GM18526 (cell line): ENCODE results near the gene COASY.

Experiments used
- POLR2A ChIP-seq: IDR thresholded peaks from 3 replicates; pipeline ENCODE4 v1.6.1; 2011; ENCODE audit not compliant: insufficient read length; ENCODE audit errors: extremely low read depth

Gene COASY

DNA sequence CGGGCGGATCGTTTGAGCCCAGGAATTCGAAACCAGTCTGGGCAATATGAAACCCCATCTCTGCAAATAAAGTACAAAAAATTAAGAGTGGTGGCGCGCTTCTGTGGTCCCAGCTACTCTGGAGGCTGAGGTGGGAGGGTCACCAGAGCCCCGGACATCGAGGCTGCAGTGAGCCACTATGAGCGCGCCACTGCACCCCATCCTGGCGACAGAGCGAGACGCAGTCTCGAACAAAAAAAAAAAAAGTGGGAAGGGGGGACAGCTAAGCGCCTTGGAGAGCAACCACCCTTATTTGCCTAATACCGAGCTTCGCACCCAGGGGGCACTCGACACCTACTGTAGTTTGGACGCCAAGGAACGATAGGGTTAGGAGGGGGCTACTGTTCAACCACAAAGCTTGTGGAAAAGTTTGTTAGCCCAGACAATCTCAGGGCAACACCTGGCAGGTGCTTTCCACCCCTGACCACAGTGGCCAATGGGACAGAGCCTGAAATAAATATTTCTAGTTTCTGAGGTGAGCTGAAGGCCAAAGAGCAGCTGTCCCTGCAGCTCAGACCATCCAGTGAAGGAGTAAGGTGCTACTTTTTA, 16.4 kb downstream of the COASY start:
- TF ChIP-seq POLR2A, result no peak

DNA sequence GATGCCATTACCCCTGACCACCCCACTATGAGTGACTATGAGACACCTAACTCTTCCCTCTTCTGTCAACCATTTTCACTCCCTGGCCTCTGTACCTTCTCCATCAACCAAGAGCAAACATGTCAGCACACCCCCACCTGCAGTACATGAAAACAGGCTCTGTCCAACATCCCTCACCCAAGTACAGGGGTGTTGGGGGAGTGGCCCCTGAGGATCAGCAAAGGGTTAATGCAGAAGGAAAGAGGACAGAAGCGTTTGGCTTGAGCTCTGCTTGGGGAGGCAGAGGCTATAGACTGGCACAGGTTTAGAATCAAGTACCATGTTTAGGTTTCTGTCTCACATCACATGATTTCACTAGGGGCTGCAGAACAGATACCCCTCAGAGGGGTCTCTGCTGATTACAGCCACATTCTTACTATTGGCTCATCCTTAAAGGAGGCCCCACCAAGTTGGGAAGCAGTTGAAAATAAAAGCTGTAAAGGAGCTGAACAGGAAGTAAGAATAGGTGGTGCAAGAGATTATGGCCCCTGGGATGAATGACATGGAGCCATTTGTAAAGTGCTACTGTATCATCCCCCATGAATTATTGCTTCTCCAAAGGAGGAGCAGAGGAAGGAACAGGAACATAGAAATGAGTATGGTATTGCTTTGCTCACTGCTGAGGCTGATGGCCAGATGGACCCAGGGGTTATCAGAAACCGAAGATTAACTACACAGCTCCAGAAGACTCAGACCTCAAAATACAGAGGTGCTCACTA, 18.0 kb downstream of the COASY start:
- no peak for TF ChIP-seq POLR2A

DNA sequence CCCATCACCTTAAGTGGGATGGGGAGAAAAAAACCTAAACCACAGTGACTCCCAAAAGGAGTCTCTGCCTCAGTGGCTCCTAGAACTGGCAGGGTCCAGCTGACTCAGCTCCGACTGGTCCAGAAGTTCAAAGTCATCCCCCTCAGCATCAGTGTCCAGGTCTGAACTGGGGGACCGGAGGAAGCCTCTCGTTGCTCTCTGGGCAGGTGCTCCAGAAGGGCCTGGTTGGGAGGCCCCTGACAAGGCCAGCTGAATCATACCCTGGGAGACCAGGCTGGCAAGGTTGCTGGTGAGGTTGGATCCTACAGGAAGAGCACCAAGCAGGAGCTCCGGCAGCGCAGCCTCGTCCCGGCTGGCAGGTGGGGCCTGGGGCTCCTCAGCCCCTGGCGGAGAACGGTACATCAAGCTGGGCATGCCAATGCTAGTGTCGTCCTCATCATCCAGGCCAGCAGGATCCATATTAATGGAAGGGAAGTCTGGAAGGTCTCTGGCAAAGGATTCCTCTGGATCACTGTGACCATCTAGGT, 19.9 kb downstream of the COASY start:
- no peak for TF ChIP-seq POLR2A

DNA sequence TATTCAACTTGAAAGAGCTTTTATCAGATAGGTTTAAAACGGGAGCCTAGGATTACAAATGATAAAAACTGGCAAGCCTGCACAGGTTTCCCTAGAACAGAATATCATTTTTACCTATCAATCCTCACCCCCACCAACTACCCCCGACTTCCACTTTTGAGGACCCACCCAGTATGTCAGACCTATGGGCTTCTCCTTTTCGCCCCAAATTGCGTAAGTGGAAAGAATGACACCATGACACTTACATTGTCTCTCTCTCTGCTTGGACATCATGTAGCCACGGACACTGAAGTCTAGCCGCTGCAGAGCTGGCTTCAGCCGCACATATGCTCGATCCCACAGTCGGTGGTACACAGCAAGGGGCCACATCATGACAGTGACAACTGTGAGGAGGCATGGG, 22.9 kb downstream of the COASY start:
- TF ChIP-seq POLR2A, result no peak

DNA sequence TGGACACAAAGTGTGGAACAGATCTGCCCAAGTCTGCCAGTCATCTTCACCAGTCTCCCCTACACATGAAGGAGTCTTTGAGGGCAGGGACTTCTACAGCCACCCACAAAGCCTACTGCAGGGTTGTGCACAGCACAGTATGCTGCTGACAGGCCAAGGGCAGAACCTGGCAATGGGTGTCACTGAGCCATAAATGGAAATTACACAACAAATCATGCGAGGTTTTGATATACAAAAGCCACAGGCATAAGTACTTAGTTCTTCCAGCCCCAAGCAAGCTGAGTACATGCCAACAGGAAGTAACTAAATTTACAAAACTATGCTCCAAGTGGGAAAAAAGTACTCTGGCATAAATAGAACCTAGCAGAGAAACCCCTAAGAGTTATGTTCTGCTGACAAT, 23.4 kb downstream of the COASY start:
- no peak for TF ChIP-seq POLR2A

DNA sequence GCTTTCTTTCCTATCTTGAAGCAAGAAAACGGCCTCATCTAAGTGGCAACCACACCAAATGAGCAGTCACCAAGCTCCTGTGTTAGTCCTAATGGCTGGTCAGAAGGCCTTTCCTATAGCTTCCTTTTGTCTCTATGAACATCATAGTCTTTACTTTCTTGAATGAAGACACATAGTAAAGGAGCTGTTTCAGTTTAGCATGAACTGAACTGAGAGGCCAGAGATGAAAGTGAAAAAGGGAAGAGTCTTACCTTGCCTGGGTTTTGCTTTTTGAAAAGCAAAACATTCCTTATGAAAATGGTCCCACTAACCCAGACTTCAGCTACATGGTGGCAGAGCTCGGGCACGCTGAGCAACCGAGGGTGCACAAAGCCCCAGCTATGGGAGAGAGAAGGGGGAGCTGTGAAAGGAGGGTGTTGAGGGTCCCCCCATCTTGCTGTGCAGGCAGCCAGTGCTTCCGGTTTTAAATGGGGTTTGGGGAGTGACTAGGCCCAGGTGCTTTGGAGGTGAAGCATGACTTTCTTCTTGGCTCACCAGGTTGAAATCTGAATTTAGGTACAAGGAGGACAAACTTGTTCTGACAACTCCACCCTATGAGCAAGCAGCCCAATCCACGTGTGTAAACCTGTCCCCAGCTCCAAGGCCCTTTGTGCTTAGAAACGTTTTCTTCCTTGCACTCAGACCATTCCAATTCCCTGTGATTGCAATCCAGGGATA, 24.7 kb downstream of the COASY start:
- no peak for TF ChIP-seq POLR2A

DNA sequence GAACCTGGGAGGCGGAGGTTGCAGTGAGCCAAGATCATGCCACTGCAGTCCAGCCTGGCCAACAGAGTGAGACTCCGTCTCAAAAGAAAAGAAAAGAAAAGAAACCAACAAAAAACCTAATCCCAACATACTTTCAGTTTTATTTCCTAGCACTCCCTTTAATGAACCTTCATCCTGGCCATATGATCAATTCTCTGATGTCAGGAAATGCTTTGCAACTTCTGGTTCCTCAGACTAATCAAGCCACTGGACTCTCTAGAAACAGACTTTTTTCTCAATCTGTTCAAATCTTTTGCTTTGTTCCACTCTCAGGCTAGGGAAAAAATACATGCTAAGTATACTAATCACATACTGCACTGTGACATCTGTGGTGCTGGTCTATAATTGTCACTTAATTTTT, 28.9 kb downstream of the COASY start:
- no peak for TF ChIP-seq POLR2A

DNA sequence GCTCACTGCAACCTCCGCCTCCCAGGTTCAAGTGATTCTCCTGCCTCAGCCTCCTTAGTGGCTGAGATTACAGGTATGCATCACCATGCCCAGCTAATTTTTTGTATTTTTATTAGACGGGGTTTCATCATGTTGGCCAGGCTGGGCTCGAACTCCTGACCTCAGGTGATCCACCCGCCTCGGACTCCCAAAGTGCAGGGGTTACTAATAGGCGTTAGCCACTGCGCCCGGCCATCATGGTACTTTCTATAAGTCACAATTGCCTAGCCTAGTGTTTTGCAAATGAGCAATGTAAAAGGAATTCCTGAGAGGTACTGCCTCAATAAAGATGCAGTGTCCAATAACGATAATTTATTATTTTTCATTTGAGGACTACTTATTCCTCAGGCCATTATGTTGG, 29.5 kb downstream of the COASY start:
- TF ChIP-seq POLR2A, result no peak

DNA sequence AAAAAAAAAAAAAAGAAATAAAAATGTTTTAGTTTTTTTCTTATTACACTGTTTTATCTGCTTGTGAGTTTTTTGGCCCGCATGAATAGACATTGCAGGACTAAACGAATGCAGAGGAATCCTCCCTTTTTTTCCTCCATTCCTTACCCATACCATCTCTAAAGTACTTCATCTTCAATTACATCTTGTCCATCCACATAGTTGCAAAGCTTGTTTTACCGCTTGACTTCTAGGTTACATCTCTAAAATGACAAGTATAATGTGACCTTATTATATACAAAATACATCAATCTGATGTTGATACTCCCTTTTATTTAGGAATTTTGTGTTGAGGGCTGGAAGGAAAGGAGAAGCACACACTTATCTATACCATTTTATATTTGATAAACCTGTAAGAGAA, 34.4 kb downstream of the COASY start:
- TF ChIP-seq POLR2A, result no peak

DNA sequence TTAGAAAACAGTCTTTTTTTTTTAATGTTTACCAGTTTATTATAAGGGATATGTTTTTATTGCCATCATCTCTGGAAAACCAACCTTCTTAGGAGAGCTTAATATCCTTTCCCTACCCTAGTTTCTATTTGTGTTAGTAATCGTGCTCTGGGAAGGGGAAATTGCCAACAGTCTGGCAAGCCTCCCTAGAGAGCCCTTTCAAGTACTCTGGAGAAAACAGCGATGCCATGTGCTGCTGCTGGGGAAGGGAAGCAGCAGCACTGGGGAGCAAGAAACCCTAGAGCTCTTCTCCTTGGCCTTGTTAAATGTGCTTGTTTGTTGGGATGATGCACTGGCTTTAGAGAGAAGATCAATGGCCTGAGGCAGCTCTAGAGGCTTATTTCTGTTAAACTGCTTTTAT, 37.0 kb downstream of the COASY start:
- TF ChIP-seq POLR2A, result no peak

DNA sequence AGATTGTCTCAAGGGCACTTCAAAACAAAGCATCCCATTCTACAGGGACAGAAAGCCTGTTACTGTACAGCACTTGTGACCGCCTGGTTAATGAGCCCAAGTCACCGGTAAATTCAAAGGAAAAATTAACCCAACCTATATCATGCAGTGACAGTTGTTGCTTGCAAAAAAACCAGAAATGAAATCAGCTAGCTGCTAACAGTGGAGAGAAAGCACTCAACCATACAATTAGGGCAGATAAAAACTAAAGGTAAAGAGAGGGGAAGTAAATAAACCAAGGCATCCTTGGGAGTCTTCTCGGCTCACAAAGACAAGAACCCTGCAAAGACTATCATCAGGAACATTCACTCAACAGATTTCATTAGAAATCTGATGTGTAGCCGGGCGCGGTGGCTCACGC, 41.4 kb downstream of the COASY start:
- no peak for TF ChIP-seq POLR2A

DNA sequence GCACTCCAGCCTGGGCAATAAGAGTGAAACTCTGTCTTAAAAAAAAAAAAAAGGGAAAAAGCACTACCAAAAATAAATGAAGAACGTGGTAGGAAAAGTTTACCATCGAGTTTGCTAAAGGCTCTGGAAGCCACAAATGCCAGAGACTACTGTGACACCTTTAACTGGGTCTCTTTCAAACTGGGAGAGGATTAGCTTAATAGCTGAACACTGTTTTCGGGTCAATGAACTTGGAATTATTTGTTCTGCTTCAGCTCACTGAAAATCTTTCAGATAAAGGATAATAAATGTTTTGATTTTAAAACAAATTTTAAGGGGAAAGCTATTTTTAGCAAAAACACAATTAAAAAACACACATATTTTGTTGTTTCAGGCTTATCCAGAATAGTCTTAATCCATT, 45.8 kb downstream of the COASY start:
- TF ChIP-seq POLR2A, result no peak

DNA sequence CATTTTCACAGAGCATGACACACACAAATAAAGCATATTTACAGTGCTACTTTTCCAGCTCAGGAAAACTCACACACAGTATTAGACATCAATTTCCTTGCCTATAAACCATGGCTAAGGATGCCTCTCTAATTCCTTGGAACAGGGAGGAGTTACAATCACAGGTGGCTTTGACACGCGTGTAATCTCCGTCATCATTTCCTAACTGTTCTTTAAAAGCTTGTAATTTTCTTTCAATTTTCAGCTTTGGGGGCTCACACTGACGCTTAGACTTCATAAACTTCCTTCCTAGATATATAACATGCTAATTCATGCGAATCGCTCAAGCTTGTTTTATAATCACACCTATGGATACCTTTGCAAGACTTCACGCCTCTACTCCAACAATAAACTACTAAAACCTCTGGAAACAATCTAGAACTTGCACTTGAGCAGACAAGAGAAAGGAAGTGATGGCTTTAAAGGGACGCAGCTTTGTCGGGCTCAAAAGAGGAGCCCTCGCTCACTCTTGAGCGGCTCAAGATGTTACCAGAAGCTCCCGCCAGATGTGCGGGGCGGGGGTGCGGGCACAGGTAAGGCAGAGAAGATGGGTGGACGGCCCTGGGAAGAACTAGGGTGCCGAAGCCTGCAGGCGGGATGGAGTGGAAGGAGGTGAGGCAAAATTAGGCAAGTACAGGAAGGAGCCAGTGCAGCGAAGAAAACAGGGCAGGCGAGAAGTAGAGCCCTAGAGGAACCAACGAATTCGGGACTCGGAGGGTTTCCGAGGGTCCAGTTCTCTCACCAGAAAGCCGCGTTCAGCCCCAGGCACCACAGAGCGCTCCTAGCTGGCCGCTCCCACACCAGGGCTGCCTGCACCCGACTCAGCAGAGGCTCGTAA, 46.6 kb downstream of the COASY start:
- TF ChIP-seq POLR2A, result no peak

DNA sequence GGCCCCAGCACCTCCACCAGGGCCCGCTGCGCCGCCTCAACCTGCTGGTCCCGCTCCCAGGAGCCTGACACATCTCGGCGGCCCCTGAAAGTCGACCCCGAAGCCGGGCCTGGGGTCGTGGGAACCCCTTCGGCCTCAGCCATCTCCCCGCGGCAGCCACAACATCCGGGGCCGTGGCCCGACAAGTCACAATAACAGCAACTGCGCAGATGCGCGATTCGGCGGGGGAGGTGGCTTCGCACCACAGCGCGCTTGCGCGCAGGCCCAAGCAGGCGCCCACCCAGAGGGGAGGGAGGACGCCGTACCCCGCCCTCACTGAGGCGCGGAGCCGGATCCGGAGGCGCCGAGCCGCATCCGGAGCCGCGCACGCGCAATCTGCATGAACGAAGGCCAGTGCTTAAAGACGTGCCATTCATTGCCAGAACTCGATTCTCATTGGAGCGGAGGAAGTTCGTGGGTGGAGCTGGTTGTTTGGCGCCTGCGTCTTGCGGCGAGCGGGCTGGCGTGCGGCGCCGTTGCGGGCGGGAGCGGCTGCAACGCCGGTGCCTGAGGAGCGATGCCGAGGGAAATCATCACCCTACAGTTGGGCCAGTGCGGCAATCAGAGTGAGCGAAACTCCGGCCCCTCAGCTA, 47.4 kb downstream of the COASY start, which contains the start of the genes RETREG3 and TUBG1:
RETREG3 (minus strand) TSS at position 193 of the 632 bp plus-strand sequence; CDS start at position 143, 50 bp downstream.
TUBG1 (plus strand) TSS at position 502 of the 632 bp plus-strand sequence; CDS start at position 557, 55 bp downstream.
- TF ChIP-seq POLR2A, result peak; percentile 81
